Stimulated activated CD4-positive, alpha-beta T cell treated with anti-CD3 and anti-CD28 coated beads, Interleukin-12 subunit alpha, Interleukin-12 subunit beta, amount 100 ng/mL, for 24 hours (primary cell): Measurements from ENCODE around the gene MYO5A.
"Not testable (repeated sequence)": the region's sequence is repeated elsewhere in the genome, so short reads cannot be mapped to it uniquely, and the experiment has no call there.

ENCODE experiments used
- DNase-seq, 2 experiments: peaks; one replicate each; pipeline ENCODE4 v3.0.0-alpha.2; 2020; ENCODE audit warnings: low read depth in 2 of 2

MYO5A gene

GRCh38 chr15:52540374-52541012 is 11.8 kb upstream of the MYO5A start:
- no peak for DNase-seq

GRCh38 chr15:52537459-52537858 is 8.8 kb upstream of the MYO5A start:
- DNase-seq: no peak

- DNase-seq: no peak
Measured at GRCh38 chr15:52532427-52532826, 3.7 kb upstream of the MYO5A start.

- DNase-seq: no peak
Measured at GRCh38 chr15:52529940-52530339, 1.3 kb upstream of the MYO5A start.

- no peak for DNase-seq
Measured at GRCh38 chr15:52529341-52529924, 753 bp upstream of the MYO5A start.

GRCh38 chr15:52527911-52528563 is 643 bp downstream of the MYO5A start:
- DNase-seq: peak; percentile 19 to 43

GRCh38 chr15:52527196-52527910 is 1.3 kb downstream of the MYO5A start:
- no peak for DNase-seq

- no peak for DNase-seq
Measured at GRCh38 chr15:52524223-52525136, 4.2 kb downstream of the MYO5A start.

GRCh38 chr15:52523647-52524046 is 5.0 kb downstream of the MYO5A start:
- DNase-seq: no peak

GRCh38 chr15:52523192-52523591 is 5.5 kb downstream of the MYO5A start:
- no peak for DNase-seq

GRCh38 chr15:52521682-52522081 is 7.0 kb downstream of the MYO5A start:
- DNase-seq: no peak

GRCh38 chr15:52520421-52520820 is 8.3 kb downstream of the MYO5A start:
- no peak for DNase-seq

- no peak for DNase-seq
Measured at GRCh38 chr15:52518487-52519371, 10.0 kb downstream of the MYO5A start.

GRCh38 chr15:52517014-52517413 is 11.7 kb downstream of the MYO5A start:
- no peak for DNase-seq

GRCh38 chr15:52515343-52515742 is 13.3 kb downstream of the MYO5A start:
- DNase-seq: no peak

GRCh38 chr15:52514482-52514881 is 14.2 kb downstream of the MYO5A start:
- DNase-seq: no peak

- not testable (repeated sequence) for DNase-seq
Measured at GRCh38 chr15:52512869-52513268, 15.8 kb downstream of the MYO5A start.

- no peak for DNase-seq
Measured at GRCh38 chr15:52511084-52511483, 17.6 kb downstream of the MYO5A start.

- DNase-seq: no peak
Measured at GRCh38 chr15:52509500-52510245, 19.0 kb downstream of the MYO5A start.

- no peak for DNase-seq
Measured at GRCh38 chr15:52506549-52506948, 22.1 kb downstream of the MYO5A start.
